ENCODE measurements around the gene PCDHA8.

DNA sequence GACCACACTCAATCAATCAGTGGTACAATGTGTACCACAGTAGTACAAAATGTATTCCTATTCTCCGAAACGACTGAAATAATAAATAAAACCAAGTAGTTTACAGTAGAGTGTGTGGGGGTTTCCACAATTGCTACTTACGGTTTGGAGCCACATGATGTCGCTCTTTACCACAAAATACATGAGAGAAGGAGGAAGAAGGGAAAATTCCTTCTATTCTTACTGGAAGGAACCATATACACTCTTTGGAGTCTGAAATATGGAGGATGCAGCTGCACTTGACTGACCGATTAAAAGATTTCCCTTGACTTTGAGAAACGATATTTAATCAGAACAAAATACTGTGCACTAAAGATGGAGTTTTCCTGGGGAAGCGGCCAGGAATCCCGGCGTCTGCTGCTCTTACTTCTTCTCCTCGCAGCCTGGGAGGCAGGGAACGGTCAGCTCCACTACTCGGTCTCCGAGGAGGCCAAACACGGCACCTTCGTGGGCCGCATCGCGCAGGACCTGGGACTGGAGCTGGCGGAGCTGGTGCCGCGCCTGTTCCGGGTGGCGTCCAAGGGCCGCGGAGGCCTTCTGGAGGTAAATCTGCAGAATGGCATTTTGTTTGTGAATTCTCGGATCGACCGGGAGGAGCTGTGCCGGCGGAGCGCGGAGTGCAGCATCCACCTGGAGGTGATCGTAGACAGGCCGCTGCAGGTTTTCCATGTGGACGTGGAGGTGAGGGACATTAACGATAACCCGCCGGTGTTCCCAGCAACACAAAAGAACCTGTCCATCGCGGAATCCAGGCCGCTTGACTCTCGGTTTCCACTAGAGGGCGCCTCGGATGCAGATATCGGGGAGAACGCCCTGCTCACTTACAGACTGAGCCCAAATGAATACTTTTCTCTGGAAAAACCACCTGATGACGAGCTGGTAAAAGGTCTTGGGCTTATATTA lies 33.9 kb upstream of the PCDHA8 start, which contains the start of gene PCDHA4:
- TF ChIP-seq, protein P1, sequence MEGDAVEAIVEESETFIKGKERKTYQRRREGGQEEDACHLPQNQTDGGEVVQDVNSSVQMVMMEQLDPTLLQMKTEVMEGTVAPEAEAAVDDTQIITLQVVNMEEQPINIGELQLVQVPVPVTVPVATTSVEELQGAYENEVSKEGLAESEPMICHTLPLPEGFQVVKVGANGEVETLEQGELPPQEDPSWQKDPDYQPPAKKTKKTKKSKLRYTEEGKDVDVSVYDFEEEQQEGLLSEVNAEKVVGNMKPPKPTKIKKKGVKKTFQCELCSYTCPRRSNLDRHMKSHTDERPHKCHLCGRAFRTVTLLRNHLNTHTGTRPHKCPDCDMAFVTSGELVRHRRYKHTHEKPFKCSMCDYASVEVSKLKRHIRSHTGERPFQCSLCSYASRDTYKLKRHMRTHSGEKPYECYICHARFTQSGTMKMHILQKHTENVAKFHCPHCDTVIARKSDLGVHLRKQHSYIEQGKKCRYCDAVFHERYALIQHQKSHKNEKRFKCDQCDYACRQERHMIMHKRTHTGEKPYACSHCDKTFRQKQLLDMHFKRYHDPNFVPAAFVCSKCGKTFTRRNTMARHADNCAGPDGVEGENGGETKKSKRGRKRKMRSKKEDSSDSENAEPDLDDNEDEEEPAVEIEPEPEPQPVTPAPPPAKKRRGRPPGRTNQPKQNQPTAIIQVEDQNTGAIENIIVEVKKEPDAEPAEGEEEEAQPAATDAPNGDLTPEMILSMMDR (conservative IDR thresholded peaks at IDR 0.05; ENCODE audit: low read length): peak; percentile 46
- TF ChIP-seq EZH2phosphoT487 (IDR thresholded peaks at IDR 0.05; ENCODE audit: borderline replicate concordance): no peak
